Astrocyte (in vitro differentiated cells and primary cell): ENCODE measurements around the gene LENG1.

ENCODE experiments used
- CTCF ChIP-seq: IDR thresholded peaks from 2 replicates; pipeline ENCODE4 v1.5.1; 2011; ENCODE audit warnings: low read depth, mild to moderate bottlenecking, inconsistent platforms, low read length, moderate library complexity; ENCODE audit not compliant: insufficient read depth
- EZH2 ChIP-seq: IDR thresholded peaks from 2 replicates; pipeline ENCODE4 v1.6.1; 2012; ENCODE audit warnings: mild to moderate bottlenecking, low read length, inconsistent platforms; ENCODE audit not compliant: insufficient read depth

GRCh38 chr19:54191811-54192453 lies 32.4 kb upstream of the LENG1 start:
- TF ChIP-seq CTCF (no peak), EZH2 (no peak)
